ENCODE results near the gene GRK2. TPM values are rescaled to one million over a fixed set of nuclear protein-coding genes. Genes with fewer than 3 reads are reported as not detected.
A peak's percentile ranks its signal among the peaks of the same experiment; 100 is the strongest.

The GRK2 gene
- total and polyA plus RNA-seq, 9 of the 15 experiments (the other 6 are each of a cell fraction or from before 2014, with no cell fraction given) = 0.24 to 95.8 (median 56.5) TPM

- no peaks in the 10 kb centered on the region for H3K9me1 ChIP-seq (ENCODE audit: control insufficient read depth, insufficient read depth, low read length)
- H2AFZ ChIP-seq (ENCODE audit: low read depth, low read length) = peak overlapping the region; percentile 58
- peaks cover 3% of the 10 kb centered on the region; the same call in 1 of the 3 replicates for H3K79me2 ChIP-seq (ENCODE audit: control insufficient read depth, insufficient read depth, low read length)
- BruUV-seq (replicated peaks) = no TSS peak
- peaks cover 38 to 67% of the 10 kb centered on the region in 2 experiments for H3K4me1 ChIP-seq (replicated peaks in 1 of 2; ENCODE audit: control insufficient read depth in 2 of 2, insufficient read depth in 2 of 2, low read length in 2 of 2)
- intact Hi-C loops (cut with micrococcal nuclease) = no loop called here
- DNase-seq (ENCODE audit: extremely low read depth in 1 of 4, low spot score in 3 of 4) = no peak
- in situ Hi-C loops (cut with MboI) = loop anchor here (5.0 kb wide), 1 partner anchor 36 kb away; no protein-coding TSS in a partner anchor
- CTCF ChIA-PET (ENCODE audit: low intra/inter-chr PET ratio) = no interaction called here
- peak overlapping the region; percentile 67 for H3K27ac ChIP-seq (ENCODE audit: extremely low read depth, low read depth, low read length)
- no peaks in the 10 kb centered on the region for H3K36me3 ChIP-seq (ENCODE audit: control insufficient read depth, insufficient read depth, low read length)
- WGBS (ENCODE audit: insufficient coverage, low coverage, missing lambda C conversion rate) = 59% methylated on average over 11 of the region's 11 CpGs
- no peak overlapping the region for H3K4me3 ChIP-seq
- POLR2A ChIA-PET = interaction anchor here (0.7 to 3.5 kb wide), 5 partner anchors 8 to 173 kb away, joined by 3 to 10 read pairs (median 4); no protein-coding TSS in a partner anchor
- peak; percentile 42 for FAIRE-seq
- peak overlapping the region; percentile 76; the same call in 1 of the 2 replicates for H3K4me2 ChIP-seq (ENCODE audit: insufficient read depth, low read length)
- no peaks in the 10 kb centered on the region for H3K27me3 ChIP-seq (ENCODE audit: control insufficient read depth in 2 of 2, insufficient read depth in 2 of 2, low read length in 2 of 2)
- no peaks in the 10 kb centered on the region for H3K9me3 ChIP-seq (replicated peaks; ENCODE audit: control insufficient read depth, insufficient read depth, low read depth, low read length)
- H3K9ac ChIP-seq (ENCODE audit: insufficient read depth in 1 of 2, low read depth in 2 of 2, low read length in 2 of 2) = peak overlapping the region; percentile 40 to 83; a peak in 3 of 4 replicates
- H4K20me1 ChIP-seq (replicated peaks; ENCODE audit: control insufficient read depth, insufficient read depth, low read length) = no peaks in the 10 kb centered on the region
- no peak for ATAC-seq
- 0 out of 2 replicates have a peak, but pooled peaks have one; percentile 14 for TF ChIP-seq ZNF175 (CRISPR knock-in tag; IDR thresholded peaks at IDR 0.05; ENCODE audit: low read depth)
- no peak for TF ChIP-seq ZNF717 (CRISPR knock-in tag; IDR thresholded peaks at IDR 0.05)
- TF ChIP-seq ARID1B (IDR thresholded peaks at IDR 0.05) = no peak
- no peak for TF ChIP-seq ZNF280A (IDR thresholded peaks at IDR 0.05; ENCODE audit: low read depth, partially characterized antibody)
- 0 out of 2 replicates have a peak, but pooled peaks have one; percentile 32 for TF ChIP-seq ZBTB7A (IDR thresholded peaks at IDR 0.05; ENCODE audit: borderline replicate concordance, control insufficient read depth, low read depth, low read length)
- 0 out of 2 replicates have a peak, but pooled peaks have one; percentile 10 for TF ChIP-seq FOXJ2 (tag; IDR thresholded peaks at IDR 0.05)
- TF ChIP-seq TBL1XR1 (IDR thresholded peaks at IDR 0.05; ENCODE audit: low read length in 2 of 2) = no peak
- no peak for TF ChIP-seq EGR1 (conservative IDR thresholded peaks at IDR 0.05)
- TF ChIP-seq MAFK (IDR thresholded peaks at IDR 0.05; ENCODE audit: low read length) = no peak
- TF ChIP-seq CTCF (IDR thresholded peaks at IDR 0.05 in 2 of 3, conservative IDR thresholded peaks at IDR 0.05 in 1 of 3; ENCODE audit: insufficient read depth in 2 of 3, low read depth in 1 of 3, low read length in 3 of 3) = no peak
- no peak for TF ChIP-seq RERE (CRISPR knock-in tag; IDR thresholded peaks at IDR 0.05; ENCODE audit: borderline replicate concordance)
- no peak for TF ChIP-seq SAFB (IDR thresholded peaks at IDR 0.05; ENCODE audit: borderline replicate concordance, low read depth, low read length)
These were observed 47.0 kb downstream of the GRK2 start for GRCh38 chr11:67313125-67313890.

Data from K562 (cell line).